Islet of Langerhans (tissue), 1 donor: ENCODE results near the gene TMPRSS6.

Source experiments
- FAIRE-seq: peaks from one replicate; lab custom pipeline; 2011; peaks lifted over from hg19 to GRCh38; lab: Jason Lieb, UNC

TMPRSS6 gene

GRCh38 chr22:37051391-37052385, 57.8 kb downstream of the TMPRSS6 start, which contains the start of gene KCTD17:
KCTD17 (plus strand) TSS chr22:37051742; CDS start chr22:37051761, 19 bp downstream.
- FAIRE-seq: no peak

GRCh38 chr22:37050913-37051312, 58.6 kb downstream of the TMPRSS6 start:
- FAIRE-seq: no peak

GRCh38 chr22:37049224-37049623, 60.3 kb downstream of the TMPRSS6 start:
- FAIRE-seq: no peak

DNA sequence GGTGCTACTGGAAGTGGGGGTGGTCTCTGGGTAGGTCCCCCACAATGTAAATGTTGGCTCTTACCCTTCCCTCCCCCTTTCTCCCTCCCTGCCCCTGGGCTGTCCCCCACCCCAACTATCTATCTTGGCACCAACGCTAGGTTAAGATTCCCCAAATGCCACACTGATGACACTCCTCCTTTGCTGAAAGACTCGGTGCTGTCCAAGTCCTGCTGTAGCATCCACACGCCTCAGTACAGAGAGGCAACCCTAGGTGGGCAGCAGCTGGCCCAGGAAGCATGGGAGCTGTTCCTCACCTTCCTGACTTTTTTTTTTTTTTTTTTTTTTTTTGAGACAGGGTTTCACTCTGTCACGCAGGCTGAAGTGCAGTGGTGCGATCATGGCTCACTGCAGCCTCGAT, 61.4 kb downstream of the TMPRSS6 start:
- FAIRE-seq: no peak

DNA sequence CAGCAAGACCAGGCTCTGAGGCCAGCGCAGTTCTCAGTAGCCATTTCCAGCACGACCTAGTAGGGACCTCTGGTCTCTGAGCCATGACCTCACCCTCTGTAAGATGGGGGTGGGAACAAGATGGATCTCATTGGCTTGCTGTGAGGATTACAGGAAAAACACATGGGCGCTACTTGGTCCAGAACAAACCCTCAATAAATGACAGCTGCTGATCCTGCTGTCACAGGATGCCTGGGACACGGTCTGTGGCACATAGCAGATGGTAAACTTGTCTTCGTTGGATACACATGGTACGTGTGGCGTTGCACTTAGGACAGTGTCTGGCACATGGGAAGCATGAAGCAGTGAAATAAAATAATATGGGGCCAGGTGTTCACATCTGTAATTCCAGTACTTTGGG, 62.5 kb downstream of the TMPRSS6 start:
- FAIRE-seq: no peak

DNA sequence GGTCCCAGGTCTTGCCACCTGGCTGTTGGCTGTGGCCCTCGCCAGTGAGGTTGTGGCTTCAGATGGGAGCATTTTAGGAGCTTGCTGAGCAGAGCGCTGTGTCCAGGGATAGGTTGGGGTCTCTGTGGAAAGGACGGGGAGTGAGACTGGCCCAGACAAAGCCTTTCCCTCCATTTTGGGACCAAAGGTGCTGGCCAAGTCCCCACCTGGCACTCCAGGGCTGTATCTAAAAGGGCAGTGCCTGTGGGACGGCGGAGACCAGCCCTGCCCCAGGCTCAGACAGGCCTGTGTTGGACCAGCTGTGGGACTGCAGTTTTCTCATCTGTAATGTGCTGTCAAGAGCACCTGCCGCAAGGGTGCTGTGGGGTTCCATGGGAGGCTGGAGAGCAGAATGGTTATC, 62.9 kb downstream of the TMPRSS6 start:
- FAIRE-seq: no peak

DNA sequence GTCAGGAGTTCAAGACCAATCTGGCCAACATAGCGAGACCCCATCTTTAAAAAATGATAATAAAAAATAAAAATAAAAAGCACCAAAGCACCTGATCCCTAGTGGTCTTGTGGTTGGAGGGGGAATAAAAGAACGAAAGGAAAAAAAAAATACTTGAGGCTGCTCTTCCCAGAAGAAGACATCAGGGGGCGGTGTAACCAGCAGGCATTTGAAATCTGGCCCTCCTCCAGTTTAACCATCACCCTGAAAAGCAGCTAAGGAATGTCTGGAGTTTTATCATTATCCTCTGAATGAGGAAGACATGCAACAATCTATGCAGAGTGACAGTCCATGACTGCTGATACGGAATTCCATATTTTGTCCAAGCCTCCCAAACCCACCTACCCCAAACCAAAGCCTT, 63.6 kb downstream of the TMPRSS6 start:
- no peak for FAIRE-seq

DNA sequence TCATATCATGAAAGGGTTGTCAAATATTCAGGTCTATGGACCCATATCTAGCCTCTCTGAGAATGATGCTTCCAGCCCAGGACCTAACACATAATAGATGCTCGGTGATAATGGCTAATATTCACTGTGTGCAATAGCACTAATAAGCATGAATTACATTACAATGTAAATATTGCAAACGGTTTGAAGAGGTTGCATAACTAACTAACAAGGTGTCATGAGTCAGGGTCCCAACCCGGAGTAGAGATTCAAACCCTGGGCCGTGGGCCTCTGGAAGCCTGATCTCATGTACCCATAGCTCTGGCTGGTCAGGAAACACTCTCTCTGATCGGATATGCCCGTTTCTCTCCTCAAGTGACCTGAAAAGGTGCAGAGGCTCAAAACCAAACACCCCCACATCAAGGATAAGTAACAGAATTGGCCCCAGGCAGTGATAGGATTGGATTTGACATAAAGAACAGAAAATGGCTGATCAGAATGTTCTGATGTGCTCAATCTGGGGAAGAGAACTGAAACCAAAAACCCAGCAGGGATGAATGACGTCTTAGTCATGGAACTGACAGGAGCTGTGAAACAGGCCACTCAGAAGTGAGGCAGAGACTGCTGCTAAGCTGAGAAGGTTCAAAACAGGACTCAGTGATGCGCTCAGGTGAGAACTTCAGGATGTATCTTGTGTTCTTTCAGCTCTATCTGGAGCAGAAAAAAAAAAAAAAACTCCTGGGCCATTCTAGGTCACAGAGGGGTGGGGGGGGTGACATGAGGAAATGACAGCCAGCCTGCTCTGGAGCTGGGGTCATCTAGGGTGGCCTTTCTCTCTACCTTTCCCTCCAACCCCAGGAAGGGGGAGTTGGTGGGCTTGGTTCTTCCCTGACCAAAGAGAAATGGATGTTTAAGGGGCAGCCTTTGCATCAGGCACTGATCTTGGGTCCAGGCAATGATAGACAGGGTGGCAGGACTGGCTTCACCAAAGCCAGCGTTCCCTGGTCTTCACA, 64.6 kb downstream of the TMPRSS6 start:
- no peak for FAIRE-seq

GRCh38 chr22:37043828-37044538, 65.5 kb downstream of the TMPRSS6 start:
- FAIRE-seq: no peak

DNA sequence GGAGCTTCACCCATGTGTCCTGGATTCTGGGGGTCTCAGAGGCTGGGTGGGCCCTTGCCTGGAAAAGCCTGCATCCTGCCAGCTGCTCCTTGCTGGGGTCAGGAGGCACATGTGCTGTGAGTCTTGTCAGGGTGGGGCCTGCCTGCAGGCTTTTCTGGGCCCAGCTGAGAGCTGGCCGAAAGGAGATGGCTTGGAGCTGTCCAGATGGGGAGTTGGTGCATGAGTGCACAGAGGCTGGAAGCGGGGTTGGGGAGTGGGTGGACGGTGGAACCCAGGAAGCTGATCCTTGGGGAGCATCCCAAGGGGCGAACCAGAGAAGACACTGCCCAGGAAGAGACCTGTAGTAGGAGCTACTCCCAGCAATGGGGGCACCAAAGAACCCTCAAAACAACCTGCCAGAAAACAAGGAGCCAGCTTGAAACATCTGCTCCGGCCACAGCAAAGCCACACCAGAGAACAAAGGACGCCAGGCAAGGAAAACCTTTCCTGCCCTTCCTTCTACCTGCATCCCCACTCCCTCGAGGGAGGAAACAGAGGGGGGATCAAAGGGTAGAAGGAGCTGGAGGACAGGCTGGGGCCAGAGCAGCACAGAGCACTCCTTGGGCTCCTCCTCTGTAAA, 66.2 kb downstream of the TMPRSS6 start:
- FAIRE-seq: no peak

DNA sequence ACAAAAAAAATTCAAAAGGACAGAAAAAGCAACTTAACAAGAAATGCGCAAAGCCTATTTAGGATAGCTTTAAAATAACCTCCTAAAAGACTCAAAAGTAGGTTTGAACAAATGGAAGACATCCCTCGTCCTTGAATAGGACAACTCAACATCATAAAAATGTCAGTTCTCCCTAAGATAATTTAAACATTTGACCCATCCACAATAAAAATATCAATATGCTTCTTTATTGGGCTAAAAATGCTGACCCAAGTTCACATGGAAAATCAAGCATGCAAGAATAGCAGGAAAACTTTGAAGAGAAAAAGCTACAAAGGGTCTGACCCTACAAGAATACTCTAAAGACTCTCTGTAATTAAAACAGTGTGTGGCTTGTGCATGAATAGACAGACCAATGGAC, 70.0 kb downstream of the TMPRSS6 start:
- no peak for FAIRE-seq

- no peak for FAIRE-seq
Observed at GRCh38 chr22:37037669-37038068, 71.8 kb downstream of the TMPRSS6 start.

DNA sequence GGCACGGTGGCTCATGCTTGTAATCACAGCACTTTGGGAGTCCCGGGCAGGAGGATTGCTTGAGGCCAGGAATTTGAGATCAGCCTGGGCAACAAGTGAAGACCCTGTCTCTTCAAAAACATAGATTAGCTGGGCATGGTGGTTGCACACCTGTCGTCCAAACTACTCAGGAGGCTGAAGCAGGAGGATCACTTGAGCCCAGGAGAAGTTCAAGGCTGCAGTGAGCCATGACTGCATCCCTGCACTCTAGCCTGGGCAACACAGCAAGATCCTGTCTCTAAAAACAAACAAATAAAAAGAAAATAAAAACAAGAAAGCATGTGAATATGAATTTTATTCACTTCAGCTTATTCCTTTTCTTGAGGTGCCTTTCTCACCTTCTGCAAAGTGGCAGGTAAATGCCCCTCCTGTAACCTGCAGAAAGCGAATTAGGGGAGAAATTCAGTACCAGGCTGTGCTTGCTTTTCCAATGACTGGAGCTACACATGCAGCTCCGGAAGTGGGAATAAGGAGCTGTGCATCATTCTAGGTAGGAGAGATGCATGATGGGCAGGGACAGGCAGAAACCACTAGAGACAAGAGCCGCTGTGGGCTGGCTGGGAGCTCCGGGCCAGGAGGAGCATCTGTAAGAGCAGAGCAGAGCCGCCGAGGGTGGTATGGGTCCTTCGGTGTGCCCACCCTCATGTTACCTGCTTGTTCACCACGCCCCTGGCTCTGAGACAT, 72.7 kb downstream of the TMPRSS6 start:
- no peak for FAIRE-seq

- FAIRE-seq: no peak
Observed at GRCh38 chr22:37033605-37034430, 75.7 kb downstream of the TMPRSS6 start.

- no peak for FAIRE-seq
Observed at GRCh38 chr22:37032535-37033460, 76.7 kb downstream of the TMPRSS6 start.

DNA sequence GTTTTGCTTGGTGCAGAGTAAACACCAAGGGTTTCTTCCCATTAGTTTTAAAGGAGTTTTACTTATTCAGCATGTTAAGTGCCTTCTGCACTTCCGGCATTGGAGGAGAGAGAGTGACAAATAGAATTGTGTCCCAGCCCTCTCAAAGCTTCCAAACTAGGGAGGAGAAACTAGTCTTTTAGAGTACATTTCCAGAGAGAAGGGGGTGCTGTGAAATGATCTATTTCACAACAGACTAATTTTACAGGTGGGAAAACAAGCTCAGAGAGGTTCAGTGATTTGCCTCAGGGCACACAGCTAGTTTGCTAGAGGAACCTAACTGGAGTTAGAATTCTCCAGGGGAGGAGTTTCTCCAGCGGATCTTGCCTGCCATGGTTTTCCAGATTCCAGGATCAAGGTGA, 77.4 kb downstream of the TMPRSS6 start:
- FAIRE-seq: no peak

DNA sequence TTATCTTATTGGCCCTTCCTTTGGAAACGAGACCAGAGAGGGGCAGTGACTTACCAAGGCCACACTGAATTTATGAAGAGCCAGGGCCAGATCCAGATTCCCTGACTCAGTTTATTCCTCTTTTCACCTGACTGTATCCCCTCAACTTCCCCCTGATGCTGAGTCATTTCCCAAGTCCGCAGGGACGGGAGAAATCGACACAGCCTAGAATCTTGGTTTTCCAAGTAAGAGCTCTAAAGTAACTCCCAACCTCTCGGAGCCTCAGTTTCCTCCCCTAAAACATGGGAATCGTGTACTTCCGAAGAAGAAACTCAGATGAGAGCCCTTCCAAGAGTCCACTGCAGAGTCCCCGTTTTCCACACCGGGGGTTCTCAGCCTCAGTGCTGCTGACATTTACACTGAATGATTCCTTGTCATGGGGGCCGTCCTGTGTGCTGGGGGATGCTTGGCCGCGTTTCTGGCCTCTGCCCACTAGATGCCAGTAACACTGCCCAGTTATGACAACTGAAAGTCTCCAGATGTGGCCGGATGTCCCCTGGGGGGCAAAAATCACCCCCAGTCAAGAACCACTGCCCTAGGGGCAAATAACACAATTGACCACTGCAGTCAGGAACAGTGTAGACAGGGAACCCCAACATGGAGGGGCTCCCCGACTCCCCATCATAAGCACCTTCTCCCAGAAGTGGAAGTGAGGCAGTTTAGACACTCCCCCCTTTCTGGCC, 78.8 kb downstream of the TMPRSS6 start:
- no peak for FAIRE-seq
